Renal pelvis (tissue), 4 donors: ENCODE measurements around the gene TP53I13. TPM values are rescaled to one million over a fixed set of nuclear protein-coding genes. Genes with fewer than 3 reads are reported as not detected.

Experiments used
- DNase-seq: peaks from one replicate; pipeline ENCODE4 v3.0.0-alpha.2; 2013
- polyA plus RNA-seq, 3 donors: library from polyadenylated mRNA; unstranded; fragments of 120-200 nt; gene quantifications; one replicate each; pipeline ENCODE4 v1.2.1, GENCODE V29; 2013; ENCODE audit not compliant: insufficient read length in 3 of 3

Gene TP53I13
- polyA plus RNA-seq, 3 donors = 35.0 to 47.4 (median 41.8) TPM

DNA sequence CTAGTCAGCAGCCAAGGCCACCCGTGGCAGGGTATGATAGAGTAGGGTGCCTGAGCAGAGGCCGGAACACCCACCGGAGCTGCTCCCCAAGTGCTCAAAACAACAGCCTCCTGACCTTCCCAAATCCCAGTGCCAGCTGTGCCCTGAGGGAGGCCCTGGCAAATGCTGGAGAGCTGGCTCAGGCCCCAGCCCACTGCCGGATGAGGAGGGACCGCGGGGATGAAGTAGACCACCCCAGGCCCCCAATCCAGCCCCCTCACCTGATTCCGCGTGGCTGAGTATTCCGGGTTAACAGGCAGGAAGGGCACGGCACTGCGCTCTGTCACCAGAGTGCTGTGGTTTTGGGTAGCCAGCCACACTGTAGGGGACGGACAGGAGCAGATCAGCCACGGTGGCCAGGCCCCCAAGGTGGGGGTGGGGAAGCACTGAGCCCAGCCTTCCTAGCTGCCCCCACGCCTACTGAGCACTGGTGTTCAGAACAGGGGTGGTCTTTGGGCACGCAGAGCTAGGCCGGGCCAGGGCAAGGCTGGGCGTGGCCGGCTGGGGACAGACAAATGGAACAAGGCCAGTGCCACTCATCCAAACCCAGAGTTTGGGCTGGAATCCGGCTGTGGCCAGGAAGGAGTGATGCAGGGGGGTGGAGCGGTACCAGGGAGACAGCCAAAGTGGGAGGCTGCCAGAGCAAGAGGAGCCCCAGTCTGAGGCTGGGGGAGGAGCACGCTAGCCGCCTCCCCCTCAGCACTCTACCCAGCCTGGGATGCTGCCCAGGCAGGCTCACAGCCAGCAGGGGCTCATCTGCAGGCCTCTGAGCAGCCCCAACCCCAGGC, 9.1 kb downstream of the TP53I13 start:
- no peak for DNase-seq

DNA sequence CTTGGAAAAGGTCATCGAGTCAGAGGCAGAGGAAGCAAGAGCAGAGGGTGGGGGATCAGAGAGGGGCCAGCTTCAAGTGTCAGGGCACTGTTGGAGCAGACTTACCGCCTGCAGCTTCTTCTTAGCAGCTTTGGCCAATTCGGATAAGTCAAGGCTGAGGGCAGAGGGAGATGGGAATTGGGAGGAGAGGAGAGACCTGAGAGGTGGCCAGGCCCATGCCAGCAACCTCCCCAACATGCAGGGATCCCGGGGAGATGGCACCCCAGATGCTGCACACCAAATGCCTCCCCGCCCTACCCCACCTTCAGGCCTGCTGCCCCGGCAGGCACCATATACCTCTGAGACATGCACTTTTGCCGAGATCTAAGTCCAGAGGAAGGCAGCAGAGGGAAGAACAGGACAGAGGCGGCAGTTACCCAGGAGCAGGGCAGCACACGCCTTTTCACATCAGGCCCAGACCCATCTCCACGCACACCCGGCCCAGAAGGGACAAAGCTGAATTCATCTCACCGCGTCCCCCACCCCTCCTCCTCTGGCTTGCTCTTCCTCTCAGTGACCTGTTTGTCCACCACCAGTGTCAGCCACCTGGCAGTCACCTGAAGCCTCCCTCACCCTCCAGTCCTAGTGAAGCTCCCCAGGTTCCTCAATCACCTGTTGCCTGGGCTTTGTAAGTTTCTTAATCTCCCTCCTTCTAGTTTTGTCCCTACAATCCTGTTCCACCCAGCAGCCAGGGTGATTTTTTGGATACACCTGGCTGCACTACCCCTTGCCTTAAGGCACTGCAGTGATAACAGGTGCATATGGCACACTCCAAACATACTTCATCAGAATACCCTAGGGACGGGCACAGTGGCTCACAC, 10.4 kb downstream of the TP53I13 start:
- no peak for DNase-seq

DNA sequence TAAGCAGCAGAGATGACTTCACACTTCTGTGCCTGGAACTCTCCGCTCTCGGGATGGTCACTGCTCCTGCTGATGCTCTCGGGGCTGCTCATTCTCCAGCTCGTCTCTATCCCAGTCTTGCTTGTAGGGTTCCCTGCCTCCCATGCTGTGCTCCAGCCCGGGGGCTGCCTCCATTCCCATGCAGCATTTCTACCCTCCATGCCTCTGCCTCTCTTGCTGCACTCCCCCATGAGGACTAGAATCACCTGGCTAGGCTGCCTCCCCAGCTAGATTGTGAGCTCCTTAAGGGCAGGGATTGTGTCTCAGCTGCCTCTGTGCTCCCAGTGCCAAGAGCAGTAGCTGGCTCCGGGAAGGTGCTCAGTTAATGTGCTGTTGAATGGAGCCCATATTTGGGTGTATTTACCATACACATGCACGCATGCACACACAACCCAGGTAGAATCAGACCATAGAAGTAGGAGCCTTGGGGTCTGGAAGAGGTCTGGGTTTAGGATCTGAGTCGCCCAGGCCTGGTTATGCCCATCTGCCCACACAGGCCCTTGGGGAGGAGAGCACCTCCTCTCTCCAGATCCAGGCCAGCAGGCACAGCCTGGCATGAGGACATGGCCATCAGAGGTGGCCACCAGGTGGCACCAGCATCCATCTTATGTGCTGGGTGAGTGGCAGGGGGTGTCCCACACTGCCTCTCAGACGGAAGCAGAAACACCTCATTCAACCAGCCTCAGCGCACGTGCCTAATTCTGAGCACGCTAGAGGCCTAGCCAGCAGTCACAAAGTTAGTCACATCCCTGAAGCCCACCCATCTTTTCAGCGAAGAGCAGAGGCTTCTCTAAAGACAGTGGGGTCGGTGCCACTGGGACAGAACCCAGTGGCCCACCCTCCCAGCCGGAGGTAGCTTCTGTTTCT, 11.6 kb downstream of the TP53I13 start:
- no peak for DNase-seq

DNA sequence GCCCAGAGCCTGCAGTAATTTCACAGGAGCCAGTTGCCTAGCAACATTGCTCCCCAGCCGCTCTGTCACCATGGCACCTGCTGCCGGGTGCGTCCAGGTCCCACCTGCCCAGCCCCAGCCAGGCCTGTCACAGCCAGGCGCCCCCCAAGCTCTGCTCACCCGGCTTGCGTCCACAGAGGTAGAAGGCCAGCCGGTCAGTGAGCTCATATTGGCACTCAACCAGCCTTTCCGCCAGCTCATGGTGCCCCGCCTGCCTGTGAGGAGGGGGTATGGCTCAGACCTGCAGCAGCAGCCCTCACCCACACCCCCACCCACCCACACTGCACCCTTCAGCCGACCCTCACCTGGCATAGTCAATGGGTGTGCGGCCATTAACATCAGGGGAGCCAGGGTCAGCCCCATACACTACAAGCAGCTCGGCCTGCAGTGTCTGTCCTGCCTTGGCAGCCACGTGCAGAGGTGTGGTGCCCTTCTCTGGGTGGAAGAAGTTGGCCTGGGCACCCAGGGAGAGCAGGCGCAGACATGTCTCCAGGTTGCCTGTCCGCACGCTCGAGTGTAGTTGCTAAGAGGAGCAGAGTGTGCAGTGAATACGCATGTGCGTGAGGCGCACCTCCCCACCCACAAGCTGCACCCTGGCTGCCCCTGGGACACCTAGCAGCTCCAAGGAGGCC, 13.2 kb downstream of the TP53I13 start:
- DNase-seq = no peak

DNA sequence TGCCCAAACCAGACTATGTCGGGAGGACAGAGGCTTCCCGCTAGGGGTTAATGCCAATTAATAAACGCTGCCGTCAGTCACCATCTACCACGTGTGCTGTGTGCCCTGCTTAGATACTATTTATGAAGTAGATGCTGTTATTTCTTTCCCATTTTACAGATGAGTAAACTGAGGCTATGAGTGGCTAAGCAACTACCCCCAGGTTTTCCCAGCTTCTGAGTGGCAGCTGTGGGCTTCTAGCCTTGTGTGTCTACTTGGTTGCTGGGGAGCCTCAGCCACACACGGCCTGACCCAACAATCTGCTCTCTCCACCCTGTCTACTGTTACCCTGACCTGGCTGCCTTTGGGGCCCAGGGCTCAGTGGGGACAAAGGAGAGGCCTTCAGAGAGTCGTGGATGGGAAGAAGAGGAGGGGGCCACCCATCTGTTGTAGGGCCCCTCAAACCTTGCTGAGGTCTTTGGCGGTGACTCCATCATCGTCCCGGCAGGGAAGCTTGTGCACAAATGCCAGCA, 13.8 kb downstream of the TP53I13 start:
- no peak for DNase-seq

DNA sequence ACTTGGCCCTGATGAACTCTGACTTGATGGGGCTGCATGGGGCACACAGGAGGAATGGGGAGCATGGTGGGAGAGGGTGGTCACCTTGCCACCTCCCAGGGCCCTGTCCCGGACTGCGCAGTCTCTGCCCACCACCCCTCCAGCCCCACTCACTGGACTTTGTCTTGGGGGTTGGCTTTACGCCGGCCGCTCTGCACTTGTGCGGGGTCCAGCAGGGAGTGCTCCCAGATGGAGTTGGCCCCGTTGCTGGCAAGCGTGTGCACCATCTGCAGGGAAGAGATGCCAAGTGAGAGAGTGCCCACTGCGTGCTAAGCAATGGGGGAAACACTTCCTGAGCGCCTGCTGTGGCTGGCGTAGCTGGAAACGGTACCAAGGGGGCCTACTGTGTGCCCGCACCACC, 14.3 kb downstream of the TP53I13 start:
- DNase-seq = no peak

DNA sequence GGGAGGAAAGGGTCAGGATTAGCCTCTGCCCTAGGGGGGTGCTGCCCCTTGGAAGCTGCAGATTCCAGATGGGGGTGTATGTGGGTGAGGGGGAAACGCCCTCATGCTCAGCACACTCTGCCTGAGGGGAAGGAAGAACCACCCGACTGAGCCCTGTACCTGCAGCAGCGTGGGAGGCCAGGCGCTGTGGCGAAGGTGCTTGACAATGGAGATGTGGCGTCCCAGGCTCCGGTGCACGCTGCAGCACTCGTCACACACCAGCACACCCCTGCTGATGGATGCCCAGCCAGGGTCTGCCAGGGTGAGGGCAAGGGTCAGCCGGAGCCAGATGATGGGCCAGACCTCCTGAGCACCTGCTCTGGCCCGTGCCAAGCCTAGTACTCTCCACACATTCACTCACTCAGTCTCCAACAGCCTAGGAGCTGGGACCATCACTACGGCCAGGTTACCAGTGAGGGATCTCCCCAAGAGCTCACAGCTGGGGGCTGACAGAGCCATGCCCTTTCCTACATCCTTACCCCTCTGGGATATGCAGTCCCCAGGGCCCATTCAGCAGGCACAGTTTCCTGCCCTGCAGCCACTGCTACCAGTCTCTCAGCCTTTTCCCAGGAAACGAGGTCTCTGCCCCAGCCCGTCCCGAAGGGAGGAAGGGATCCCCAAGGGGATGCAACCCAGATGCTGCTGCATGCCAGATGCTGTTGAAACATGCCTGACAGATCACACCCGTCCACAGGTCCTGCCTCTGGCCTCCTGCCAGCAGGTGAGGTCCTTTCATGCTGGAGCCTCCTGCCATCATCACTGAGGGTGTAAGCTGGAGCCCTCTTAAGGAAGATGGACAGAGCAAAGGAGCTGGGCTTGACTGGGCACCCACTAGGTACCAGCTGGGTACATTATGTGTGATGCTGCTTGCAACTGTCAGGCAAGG, 15.1 kb downstream of the TP53I13 start:
- no peak for DNase-seq

DNA sequence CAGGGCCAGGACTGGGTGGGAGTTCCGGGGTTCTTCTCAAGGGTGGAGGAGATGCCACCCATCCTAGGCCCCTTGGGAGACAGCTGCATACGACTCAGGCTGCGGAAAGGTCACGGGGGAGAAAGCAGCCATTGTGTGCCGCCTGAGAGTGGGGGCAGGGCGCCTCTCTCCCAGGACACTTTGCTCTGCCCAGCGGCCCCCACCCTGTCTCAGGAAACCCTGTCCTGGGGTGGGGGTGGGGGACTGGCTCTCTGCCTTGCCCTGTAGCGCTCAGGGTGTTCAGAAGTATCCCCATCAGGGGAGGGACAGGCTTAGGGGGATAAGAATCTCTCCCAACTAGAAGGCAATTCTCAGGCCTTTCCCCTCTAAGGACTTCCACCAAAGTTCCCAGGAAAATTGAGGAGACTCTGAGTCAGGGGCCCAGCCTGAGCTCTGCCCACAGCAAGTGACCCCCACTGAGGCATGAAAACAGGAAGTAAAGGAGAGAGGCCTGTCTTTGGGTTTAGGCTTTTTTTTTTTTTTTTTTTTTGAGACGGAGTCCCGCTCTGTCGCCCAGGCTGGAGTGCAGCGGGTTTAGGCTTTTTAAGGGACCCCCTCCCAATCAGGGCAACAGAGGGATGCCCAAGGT, 16.1 kb downstream of the TP53I13 start:
- DNase-seq = no peak

DNA sequence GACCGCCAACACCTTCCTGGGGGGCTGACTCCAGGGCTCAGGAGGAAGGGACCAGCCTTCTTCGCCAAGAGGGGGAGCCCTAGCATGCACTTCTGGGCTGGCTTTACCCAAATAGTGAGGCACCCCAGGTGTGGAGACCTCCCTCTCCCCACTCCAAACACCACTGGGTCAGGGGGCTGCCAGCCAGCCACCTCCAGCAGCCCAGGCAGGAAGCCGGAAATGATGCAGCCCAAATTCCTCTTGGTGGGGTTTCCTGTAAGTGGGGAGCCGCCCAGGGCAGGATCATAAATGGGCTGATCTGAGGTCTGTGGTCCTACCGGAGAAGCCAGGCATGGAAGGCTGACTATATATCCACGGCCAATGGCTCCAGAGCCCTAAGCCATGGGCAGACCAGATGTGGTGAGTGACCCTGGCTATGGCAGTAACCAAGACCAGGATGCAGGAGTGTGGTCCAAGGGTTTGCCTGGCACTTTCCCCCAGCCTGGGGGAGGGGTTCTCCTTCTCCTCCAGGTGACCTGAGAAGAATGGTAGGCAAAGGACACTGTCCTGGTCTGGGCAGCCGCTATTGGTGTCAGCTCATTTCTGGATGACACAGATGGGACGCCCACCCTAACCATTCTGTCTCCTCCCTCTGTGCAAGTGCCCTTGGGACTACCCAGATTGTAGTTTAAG, 16.7 kb downstream of the TP53I13 start:
- no peak for DNase-seq

DNA sequence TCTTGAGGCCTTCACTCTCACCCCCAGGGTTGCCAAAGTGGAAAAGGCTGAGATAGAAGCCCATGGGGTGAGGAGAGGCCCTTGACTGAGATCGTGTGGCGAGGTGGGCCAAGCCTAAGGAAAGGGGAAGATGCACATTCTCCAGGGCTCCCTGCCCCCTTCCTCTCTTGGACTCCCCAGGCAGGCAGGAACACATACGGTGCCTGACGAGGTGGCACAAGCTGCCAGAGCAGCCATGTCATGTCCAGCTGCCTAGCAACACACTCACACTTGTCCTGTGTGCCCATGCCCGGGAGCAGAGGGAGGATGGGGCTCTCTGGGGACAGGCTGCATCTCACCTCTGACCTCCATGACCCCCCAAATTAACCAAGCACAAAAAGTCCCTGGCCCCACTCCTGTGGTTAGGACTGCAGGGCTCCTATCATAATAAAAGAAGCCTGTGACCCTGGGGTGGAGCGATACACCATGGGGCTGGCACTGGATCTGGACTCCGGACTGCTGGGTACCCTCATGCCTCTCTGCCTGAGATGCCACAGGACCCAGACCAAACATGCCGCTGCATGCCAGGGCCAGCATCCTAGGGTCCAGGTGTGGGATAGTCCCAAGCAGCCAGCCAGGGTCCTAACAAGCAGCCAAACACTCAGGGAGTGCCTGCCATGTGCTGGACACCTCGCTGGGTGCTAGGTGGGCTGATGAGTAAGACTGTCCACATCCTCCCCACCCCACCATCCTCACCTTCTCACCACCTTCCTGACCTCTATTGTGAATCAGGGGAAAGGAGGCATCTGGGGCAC, 18.4 kb downstream of the TP53I13 start:
- no peak for DNase-seq

DNA sequence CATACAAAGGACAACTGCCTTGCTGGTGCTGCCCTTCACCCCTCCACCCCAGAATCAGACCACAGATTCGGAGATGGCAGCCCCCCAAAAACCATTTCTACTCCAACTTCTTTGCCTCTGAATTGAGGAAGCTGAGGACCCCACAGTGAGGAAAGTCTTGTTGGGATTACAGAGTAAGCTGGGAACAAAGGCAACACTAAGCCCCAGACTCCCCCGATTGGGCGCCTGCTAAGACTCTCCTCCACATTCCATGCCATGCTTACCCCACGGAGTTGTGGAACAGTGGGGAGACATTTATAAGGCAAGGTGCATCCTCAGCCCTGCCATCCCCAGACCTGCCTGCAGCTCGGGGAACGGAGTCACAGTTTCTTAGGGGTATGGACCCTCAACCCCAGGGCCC, 19.1 kb downstream of the TP53I13 start:
- DNase-seq = no peak

DNA sequence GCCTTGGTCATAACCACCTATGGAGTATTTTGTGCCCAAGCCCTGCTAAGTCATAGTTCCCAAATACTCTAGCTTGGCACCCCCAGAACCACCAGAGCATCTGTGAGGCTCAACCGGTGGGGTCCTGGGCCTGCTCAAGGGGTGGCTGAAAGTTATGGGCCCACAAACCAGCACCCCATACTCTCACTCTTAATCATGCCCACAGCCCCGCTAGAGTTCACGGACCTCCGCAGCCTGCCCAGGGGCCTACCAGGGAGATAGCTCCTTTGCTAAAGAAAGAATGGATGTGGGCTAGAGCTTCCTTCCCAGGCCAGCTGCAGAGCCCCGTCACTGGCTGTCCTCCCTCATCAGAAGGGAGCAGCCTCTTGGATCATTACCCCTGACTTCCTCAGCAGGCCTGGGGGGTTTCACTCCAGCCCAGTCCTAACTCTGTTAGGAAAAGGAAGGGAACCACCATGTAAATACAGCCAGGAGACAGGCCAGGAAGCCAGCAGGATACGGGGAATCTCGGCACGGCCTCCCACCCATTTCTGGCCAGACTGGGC, 19.6 kb downstream of the TP53I13 start:
- DNase-seq = no peak

DNA sequence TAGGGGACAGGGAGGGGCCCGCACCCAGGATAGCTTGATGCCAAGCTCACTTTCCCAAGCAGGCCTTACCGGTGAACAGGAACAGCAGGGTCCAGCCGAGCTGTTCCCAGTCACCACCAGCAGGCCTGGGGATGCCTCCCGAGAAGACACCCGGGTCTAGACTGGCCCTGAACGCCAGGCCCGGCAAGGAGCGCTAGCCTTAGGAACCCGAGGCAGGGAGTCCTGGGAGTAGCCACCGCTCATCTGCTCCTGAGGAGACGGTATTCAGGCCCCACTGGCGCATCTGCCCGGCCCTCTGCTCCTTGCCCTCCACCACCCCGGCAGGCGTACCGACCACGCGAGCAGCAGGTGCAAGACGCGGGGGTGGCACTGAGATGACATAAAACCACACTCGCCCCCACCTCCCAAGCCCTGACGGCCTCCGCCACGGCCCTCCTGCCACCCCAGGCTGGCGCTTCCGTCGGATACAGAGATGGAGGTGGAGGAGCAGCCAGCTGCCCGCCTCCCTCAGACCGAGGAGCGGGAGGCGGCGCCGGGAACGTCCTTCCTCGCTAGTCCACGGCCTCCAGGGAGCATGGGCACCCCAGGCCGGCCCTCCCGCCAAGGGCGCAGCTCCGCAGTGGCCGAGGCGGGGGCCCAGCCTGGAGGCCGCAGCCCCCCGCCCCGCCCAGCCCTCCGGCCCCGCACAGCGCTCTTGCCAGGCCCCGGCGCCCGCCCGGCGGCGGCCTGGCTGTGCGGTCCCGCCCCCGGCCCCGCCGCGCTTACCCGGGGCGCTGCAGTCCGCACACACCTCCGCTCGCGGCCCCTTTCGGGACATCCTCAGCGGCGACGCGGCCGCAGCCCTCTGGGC, 20.3 kb downstream of the TP53I13 start:
- no peak for DNase-seq

DNA sequence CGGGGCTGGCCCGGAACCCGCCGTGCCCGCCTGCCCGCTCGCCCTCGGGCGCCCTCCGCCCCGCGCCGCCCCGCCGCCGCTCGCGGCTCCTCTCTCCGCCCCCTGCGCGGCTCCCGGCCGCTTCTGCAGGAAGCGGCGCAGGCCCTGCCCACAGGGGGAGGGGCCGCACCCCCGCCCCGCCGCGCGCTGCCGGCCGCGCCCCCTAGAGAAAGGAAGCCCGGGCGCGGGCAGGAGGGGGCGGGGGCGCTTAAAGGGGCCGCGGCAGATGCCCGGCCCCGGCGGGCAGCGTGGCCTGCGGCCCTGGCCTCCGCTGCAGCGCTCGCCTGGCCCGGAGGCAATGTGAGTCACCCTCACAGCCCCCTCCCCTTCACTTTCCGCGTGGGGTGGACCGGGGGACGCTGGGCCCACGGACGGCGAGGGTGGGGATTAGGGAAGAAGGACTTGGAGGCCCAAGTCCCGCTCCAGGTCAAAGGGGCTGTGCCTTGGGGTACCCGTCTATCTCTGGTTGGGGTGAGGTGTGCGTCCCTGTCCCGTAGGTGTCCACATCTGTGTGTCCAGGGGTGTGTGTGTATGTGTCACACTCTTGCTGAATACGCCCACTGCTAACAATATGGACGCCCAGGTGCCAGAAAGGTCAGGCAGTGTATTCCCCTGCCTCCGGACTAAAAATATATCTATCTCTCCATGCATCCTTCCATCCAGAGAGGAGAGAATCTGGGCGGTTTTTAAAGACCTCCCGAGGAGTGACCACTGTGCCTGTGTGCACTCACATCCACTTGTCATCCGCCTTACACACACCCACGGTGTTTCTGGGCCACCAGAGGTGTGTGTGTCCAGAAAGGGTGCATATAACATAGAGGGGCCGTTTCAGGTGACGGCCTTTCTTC, 21.3 kb downstream of the TP53I13 start, which contains the start of gene GIT1:
Gene GIT1, minus strand, starts transcription at position 125 of the 887 bp plus-strand sequence. CDS start 270 bp downstream, outside the sequence.
- DNase-seq = peak; percentile 89

DNA sequence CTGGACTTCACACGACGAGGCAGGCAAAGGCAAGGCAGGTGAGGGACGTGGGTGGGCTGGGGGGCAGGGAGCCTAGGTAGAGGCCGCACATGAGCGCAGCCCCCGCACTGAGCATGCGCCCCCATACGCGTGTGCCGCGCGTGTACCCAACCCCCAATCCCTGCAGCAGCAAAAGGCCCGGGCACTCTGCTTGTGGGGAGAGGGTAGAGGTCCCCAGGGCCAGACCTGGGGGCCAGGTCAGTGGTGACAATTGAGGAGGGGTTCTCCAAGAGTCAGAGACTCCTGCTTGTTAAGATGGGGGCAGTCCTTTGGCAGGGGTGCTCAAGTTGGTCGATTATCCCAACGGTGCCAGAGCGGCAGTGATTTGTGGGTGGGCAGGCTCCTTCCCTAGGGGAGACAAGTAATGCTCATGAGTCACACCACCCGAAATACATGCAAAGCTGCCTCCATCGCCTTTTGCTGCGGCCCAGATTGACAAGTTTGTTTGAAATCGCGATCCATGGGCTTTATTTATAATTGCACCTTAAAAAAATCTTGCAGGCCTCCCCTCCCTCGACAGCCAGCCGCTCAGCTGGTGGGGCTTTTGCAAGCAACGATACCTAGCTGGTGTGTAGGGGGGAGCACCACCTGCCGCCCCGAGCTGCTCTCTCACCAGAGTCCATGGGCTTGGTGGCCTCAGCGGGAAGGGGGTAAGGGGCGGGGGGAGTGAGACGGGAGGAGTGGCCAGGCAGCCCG, 22.1 kb downstream of the TP53I13 start:
- no peak for DNase-seq
